ENCODE results near the gene GFRA4.

DNA sequence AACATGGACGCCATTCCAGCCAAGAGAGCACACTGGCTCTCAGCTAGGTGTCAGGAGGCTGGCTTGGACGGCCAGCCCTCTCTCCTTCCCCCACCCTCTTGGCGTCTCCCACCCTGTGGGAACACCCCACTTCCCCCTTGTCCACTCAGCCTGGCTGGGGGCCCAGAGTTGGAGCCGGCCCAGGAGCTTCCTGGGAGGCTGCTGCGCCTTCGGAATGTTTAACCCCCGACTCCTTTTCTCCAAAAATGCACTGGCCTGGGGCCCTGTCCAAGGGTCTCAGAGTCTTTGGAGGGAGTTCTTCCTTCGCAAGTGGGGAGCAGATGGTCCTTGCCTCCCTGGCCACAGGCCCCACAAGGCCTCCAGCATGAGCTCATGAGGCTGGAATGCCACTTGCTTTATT, 14.5 kb upstream of the GFRA4 start:
- TF ChIP-seq, protein P1, sequence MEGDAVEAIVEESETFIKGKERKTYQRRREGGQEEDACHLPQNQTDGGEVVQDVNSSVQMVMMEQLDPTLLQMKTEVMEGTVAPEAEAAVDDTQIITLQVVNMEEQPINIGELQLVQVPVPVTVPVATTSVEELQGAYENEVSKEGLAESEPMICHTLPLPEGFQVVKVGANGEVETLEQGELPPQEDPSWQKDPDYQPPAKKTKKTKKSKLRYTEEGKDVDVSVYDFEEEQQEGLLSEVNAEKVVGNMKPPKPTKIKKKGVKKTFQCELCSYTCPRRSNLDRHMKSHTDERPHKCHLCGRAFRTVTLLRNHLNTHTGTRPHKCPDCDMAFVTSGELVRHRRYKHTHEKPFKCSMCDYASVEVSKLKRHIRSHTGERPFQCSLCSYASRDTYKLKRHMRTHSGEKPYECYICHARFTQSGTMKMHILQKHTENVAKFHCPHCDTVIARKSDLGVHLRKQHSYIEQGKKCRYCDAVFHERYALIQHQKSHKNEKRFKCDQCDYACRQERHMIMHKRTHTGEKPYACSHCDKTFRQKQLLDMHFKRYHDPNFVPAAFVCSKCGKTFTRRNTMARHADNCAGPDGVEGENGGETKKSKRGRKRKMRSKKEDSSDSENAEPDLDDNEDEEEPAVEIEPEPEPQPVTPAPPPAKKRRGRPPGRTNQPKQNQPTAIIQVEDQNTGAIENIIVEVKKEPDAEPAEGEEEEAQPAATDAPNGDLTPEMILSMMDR (IDR thresholded peaks at IDR 0.05): no peak
- TF ChIP-seq POLR2AphosphoS5 (IDR thresholded peaks at IDR 0.05; ENCODE audit: insufficient read depth in 1 of 2, low read depth in 1 of 2): peak in 1 of 2 donors; percentile 72

Data from vagina (tissue), 2 donors.